OCI-LY3 (cell line): Measurements from ENCODE around the gene ADAMTS16.

ENCODE experiments used
- CTCF ChIP-seq: fragments of 200-600, 300-600 bp; sonication (generic); IDR thresholded peaks from 2 replicates; pipeline ENCODE4 v1.5.1; 2014; ENCODE audit warnings: antibody characterized with exemption, low read length, low read depth
- EZH2phosphoT487 ChIP-seq: fragments of 200-600 bp; shearing (Covaris generic); IDR thresholded peaks from 2 replicates; pipeline ENCODE4 v1.6.1; 2018; ENCODE audit warnings: antibody characterized with exemption, mixed run types, low read depth

- TF ChIP-seq CTCF (no peak), EZH2phosphoT487 (no peak)
Observed at GRCh38 chr5:5202321-5202720, 62.2 kb downstream of the ADAMTS16 start.
